ENCODE measurements around the gene ORC3.
"Not testable (repeated sequence)": the region's sequence is repeated elsewhere in the genome, so short reads cannot be mapped to it uniquely, and the experiment has no call there.

Gene ORC3

GRCh38 chr6:87606199-87606598 lies 16.3 kb downstream of the ORC3 start:
- DNase-seq: no peak

GRCh38 chr6:87608802-87609201 lies 18.9 kb downstream of the ORC3 start:
- DNase-seq: no peak

GRCh38 chr6:87613018-87613417 lies 23.1 kb downstream of the ORC3 start:
- not testable (repeated sequence) for DNase-seq

GRCh38 chr6:87617405-87617804 lies 27.5 kb downstream of the ORC3 start:
- DNase-seq: no peak

GRCh38 chr6:87618531-87618930 lies 28.6 kb downstream of the ORC3 start:
- DNase-seq: no peak

- DNase-seq: no peak
Measured at GRCh38 chr6:87623248-87623647, 33.3 kb downstream of the ORC3 start.

- DNase-seq: no peak
Measured at GRCh38 chr6:87628424-87628823, 38.5 kb downstream of the ORC3 start.

- no peak for DNase-seq
Measured at GRCh38 chr6:87628881-87629280, 38.9 kb downstream of the ORC3 start.

- DNase-seq: no peak
Measured at GRCh38 chr6:87630746-87631145, 40.8 kb downstream of the ORC3 start.

- DNase-seq: no peak
Measured at GRCh38 chr6:87633851-87634250, 43.9 kb downstream of the ORC3 start.

GRCh38 chr6:87636315-87636714 lies 46.4 kb downstream of the ORC3 start:
- no peak for DNase-seq

- no peak for DNase-seq
Measured at GRCh38 chr6:87637106-87637505, 47.2 kb downstream of the ORC3 start.

GRCh38 chr6:87639373-87639772 lies 49.4 kb downstream of the ORC3 start:
- no peak for DNase-seq

- no peak for DNase-seq
Measured at GRCh38 chr6:87641065-87641692, 51.2 kb downstream of the ORC3 start.

- no peak for DNase-seq
Measured at GRCh38 chr6:87645080-87645479, 55.1 kb downstream of the ORC3 start.

- DNase-seq: no peak
Measured at GRCh38 chr6:87653074-87653962, 63.4 kb downstream of the ORC3 start.

GRCh38 chr6:87654122-87654521 lies 64.2 kb downstream of the ORC3 start:
- DNase-seq: no peak

GRCh38 chr6:87654875-87655454 lies 65.0 kb downstream of the ORC3 start:
- no peak for DNase-seq

GRCh38 chr6:87655824-87656223 lies 65.9 kb downstream of the ORC3 start:
- DNase-seq: no peak

- DNase-seq: no peak
Measured at GRCh38 chr6:87656857-87657256, 66.9 kb downstream of the ORC3 start.

GRCh38 chr6:87658516-87658915 lies 68.6 kb downstream of the ORC3 start:
- no peak for DNase-seq

GRCh38 chr6:87660226-87660911 lies 70.4 kb downstream of the ORC3 start:
- no peak for DNase-seq

GRCh38 chr6:87661016-87661415 lies 71.1 kb downstream of the ORC3 start:
- DNase-seq: no peak

Data from stimulated activated CD4-positive, alpha-beta T cell treated with anti-CD3 and anti-CD28 coated beads, Interleukin-12 subunit alpha, Interleukin-12 subunit beta, amount 100 ng/mL, for 4 hours (primary cell).